ENCODE results near the gene TRH. TPM values are rescaled to one million over a fixed set of nuclear protein-coding genes. Genes with fewer than 3 reads are reported as not detected.
"Not testable (repeated sequence)": the region's sequence is repeated elsewhere in the genome, so short reads cannot be mapped to it uniquely, and the experiment has no call there.

The TRH gene
- total and polyA plus RNA-seq, 2 of the 8 experiments (the other 6 are each of a cell fraction or from before 2014, with no cell fraction given), result not detected

GRCh38 chr3:129999176-129999575 lies 24.7 kb downstream of the TRH start:
- WGBS, 2 experiments (ENCODE audit: extremely low coverage in 1 of 2, insufficient coverage in 1 of 2, insufficient read length in 1 of 2, insufficient replicate concordance in 2 of 2, low coverage in 1 of 2, low lambda C conversion rate in 2 of 2, missing lambda C conversion rate in 1 of 2), result 77% methylated on average over 5 of the region's 5 CpGs; no CpG with 5 or more reads in 1 of the 2 experiments

More at GRCh38 chr3:129999176-129999575, 24.7 kb downstream of the TRH start:
- H3K4ac ChIP-seq (replicated peaks; ENCODE audit: insufficient read length, low read depth, low read length); H4K8ac ChIP-seq (ENCODE audit: extremely low read depth, insufficient read depth, low read length); CTCF ChIA-PET (ENCODE audit: partially characterized antibody); H3K14ac ChIP-seq (ENCODE audit: insufficient read length); H3K23me2 ChIP-seq (ENCODE audit: low read depth, low read length); H3K9me3 ChIP-seq (ENCODE audit: insufficient read depth in 2 of 2, low read depth in 1 of 2, low read length in 1 of 2); H3K56ac ChIP-seq (replicated peaks; ENCODE audit: insufficient read length, low read depth, low read length); H3K36me3 ChIP-seq (ENCODE audit: control insufficient read depth in 2 of 4, insufficient read depth in 4 of 4, low read length in 3 of 4); DNase-seq (ENCODE audit: low read depth in 1 of 2, low spot score in 2 of 2); H2BK20ac ChIP-seq (ENCODE audit: low read length); H2AFZ ChIP-seq (ENCODE audit: low read length); H2BK15ac ChIP-seq (ENCODE audit: low read length); H2BK5ac ChIP-seq (ENCODE audit: low read depth, low read length); POLR2A ChIA-PET (ENCODE audit: partially characterized antibody); H2BK12ac ChIP-seq (ENCODE audit: low read depth, low read length); H3K4me3 ChIP-seq (ENCODE audit: extremely low read depth in 1 of 4, insufficient read depth in 2 of 4, low read depth in 3 of 4, low read length in 4 of 4); H3K9ac ChIP-seq (replicated peaks in 1 of 4; ENCODE audit: extremely low read depth in 1 of 4, low read depth in 3 of 4, low read length in 3 of 4); H3K18ac ChIP-seq (ENCODE audit: extremely low read depth, low read length); H4K91ac ChIP-seq (replicated peaks; ENCODE audit: insufficient read length, low read length); H2BK120ac ChIP-seq (replicated peaks; ENCODE audit: low read depth, low read length); H3K23ac ChIP-seq (ENCODE audit: insufficient read length); H3K4me1 ChIP-seq (replicated peaks in 1 of 4; ENCODE audit: control insufficient read depth in 3 of 4, insufficient read depth in 4 of 4, low read length in 3 of 4); H3K4me2 ChIP-seq (ENCODE audit: insufficient read depth in 1 of 2, low read depth in 2 of 2, low read length in 2 of 2); FAIRE-seq; H3K79me2 ChIP-seq (ENCODE audit: control insufficient read depth in 1 of 2, insufficient read depth in 2 of 2, low read length in 2 of 2); H4K20me1 ChIP-seq (replicated peaks in 1 of 2; ENCODE audit: control insufficient read depth in 1 of 2, insufficient read depth in 2 of 2, low read length in 2 of 2); H3K27ac ChIP-seq (ENCODE audit: low read depth, low read length); H2AK5ac ChIP-seq (ENCODE audit: low read depth, low read length); H4K5ac ChIP-seq (ENCODE audit: insufficient read length, low read depth, low read length); H3K79me1 ChIP-seq (ENCODE audit: low read depth, low read length): not testable (repeated sequence)
- H3K27me3 ChIP-seq (replicated peaks in 1 of 4; ENCODE audit: control insufficient read depth in 3 of 4, extremely low read depth in 1 of 4, insufficient read depth in 3 of 4, low read length in 3 of 4), result peaks cover 8 to 12% (median 9%) of the 10 kb centered on the region in 4 experiments

Data from H1 (cell line).